ENCODE measurements around the gene CA11. TPM values are rescaled to one million over a fixed set of nuclear protein-coding genes. Genes with fewer than 3 reads are reported as not detected.

The CA11 gene
- total and polyA plus RNA-seq, 9 of the 15 experiments (the other 6 are each of a cell fraction or from before 2014, with no cell fraction given): 2.9 to 19.9 (median 8.3) TPM

GRCh38 chr19:48613852-48614435 lies 32.0 kb downstream of the CA11 start (continued):
- TF ChIP-seq ZNF253 (CRISPR knock-in tag; conservative IDR thresholded peaks at IDR 0.05): 0 out of 2 replicates have a peak, but pooled peaks have one; percentile 51
- TF ChIP-seq ZNF764 (CRISPR knock-in tag; IDR thresholded peaks at IDR 0.05; ENCODE audit: low read depth): no peak
- TF ChIP-seq, protein P1, sequence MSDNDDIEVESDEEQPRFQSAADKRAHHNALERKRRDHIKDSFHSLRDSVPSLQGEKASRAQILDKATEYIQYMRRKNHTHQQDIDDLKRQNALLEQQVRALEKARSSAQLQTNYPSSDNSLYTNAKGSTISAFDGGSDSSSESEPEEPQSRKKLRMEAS (CRISPR knock-in tag; IDR thresholded peaks at IDR 0.05): peak; percentile 42; the same call in 1 of the 2 replicates
- no peak for TF ChIP-seq TEAD4 (IDR thresholded peaks at IDR 0.05; ENCODE audit: low read length)
- TF ChIP-seq TEAD4 (CRISPR knock-in tag; IDR thresholded peaks at IDR 0.05; ENCODE audit: borderline replicate concordance): no peak
- TF ChIP-seq FOXK1 (CRISPR knock-in tag; IDR thresholded peaks at IDR 0.05; ENCODE audit: borderline replicate concordance): no peak
- TF ChIP-seq HNRNPUL1 (IDR thresholded peaks at IDR 0.05; ENCODE audit: low read length): no peak
- TF ChIP-seq ASH1L (IDR thresholded peaks at IDR 0.05; ENCODE audit: borderline replicate concordance, low read depth, partially characterized antibody): no peak
- TF ChIP-seq DIDO1 (tag; IDR thresholded peaks at IDR 0.05; ENCODE audit: low read depth): no peak
- TF ChIP-seq TEAD1 (CRISPR knock-in tag; IDR thresholded peaks at IDR 0.05): no peak
- TF ChIP-seq SMARCA5 (IDR thresholded peaks at IDR 0.05): no peak
- peak; percentile 78 for TF ChIP-seq POLR2G (IDR thresholded peaks at IDR 0.05; ENCODE audit: low read depth, low read length)
- TF ChIP-seq, protein P2, sequence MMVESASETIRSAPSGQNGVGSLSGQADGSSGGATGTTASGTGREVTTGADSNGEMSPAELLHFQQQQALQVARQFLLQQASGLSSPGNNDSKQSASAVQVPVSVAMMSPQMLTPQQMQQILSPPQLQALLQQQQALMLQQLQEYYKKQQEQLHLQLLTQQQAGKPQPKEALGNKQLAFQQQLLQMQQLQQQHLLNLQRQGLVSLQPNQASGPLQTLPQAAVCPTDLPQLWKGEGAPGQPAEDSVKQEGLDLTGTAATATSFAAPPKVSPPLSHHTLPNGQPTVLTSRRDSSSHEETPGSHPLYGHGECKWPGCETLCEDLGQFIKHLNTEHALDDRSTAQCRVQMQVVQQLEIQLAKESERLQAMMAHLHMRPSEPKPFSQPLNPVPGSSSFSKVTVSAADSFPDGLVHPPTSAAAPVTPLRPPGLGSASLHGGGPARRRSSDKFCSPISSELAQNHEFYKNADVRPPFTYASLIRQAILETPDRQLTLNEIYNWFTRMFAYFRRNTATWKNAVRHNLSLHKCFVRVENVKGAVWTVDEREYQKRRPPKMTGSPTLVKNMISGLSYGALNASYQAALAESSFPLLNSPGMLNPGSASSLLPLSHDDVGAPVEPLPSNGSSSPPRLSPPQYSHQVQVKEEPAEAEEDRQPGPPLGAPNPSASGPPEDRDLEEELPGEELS (CRISPR knock-in tag; IDR thresholded peaks at IDR 0.05; ENCODE audit: borderline replicate concordance): 0 out of 2 replicates have a peak, but pooled peaks have one; percentile 15
- TF ChIP-seq RBM22 (IDR thresholded peaks at IDR 0.05; ENCODE audit: low read depth, low read length, poor library complexity, severe bottlenecking): peak; percentile 76
- TF ChIP-seq CHD2 (IDR thresholded peaks at IDR 0.05; ENCODE audit: low read depth, low read length): peak; percentile 25; the same call in 1 of the 2 replicates
- no peak for TF ChIP-seq TAF1 (IDR thresholded peaks at IDR 0.05; ENCODE audit: control insufficient read depth, extremely low read depth, insufficient read depth, low read length, severe bottlenecking)
- TF ChIP-seq GABPB1 (CRISPR knock-in tag; IDR thresholded peaks at IDR 0.05): no peak
- TF ChIP-seq RBM39 (optimal IDR thresholded peaks at IDR 0.05; ENCODE audit: low read depth, low read length): no peak
- TF ChIP-seq TFE3 (CRISPR knock-in tag; IDR thresholded peaks at IDR 0.05): no peak
- no peak for TF ChIP-seq ZNF512 (tag; IDR thresholded peaks at IDR 0.05)
- TF ChIP-seq MECOM (CRISPR knock-in tag; IDR thresholded peaks at IDR 0.05): no peak
- no peak for TF ChIP-seq POLR3G (IDR thresholded peaks at IDR 0.05; ENCODE audit: extremely low read depth, insufficient read length, insufficient replicate concordance)
- TF ChIP-seq RBM15 (IDR thresholded peaks at IDR 0.05; ENCODE audit: insufficient read depth, low read length): no peak

Data from K562 (cell line).